ENCODE results near the gene MAD1L1. TPM values are rescaled to one million over a fixed set of nuclear protein-coding genes. Genes with fewer than 3 reads are reported as not detected.

MAD1L1 gene
- total RNA-seq, 1 experiment from 2014 or later = 38.5 TPM

GRCh38 chr7:2273866-2274265, 41.1 kb upstream of the MAD1L1 start:
- DNase-seq (ENCODE audit: low read depth, low spot score) = no peak
- ChIA-PET POLR2A (no interaction called here), RAD21 (ENCODE audit: low non-redundant PET in 1 of 2, low total read pairs in 2 of 2, uncharacterized antibody in 2 of 2, unreplicated experiment in 2 of 2) (no interaction called here), CTCF (no interaction called here)
- Histone ChIP-seq H3K27ac (ENCODE audit: low read depth, low read length) (no peak overlapping the region), H3K27me3 (ENCODE audit: insufficient read depth, low read length) (no peaks in the 10 kb centered on the region), H2AFZ (ENCODE audit: low read depth, low read length, poor library complexity, severe bottlenecking) (no peak overlapping the region), H3K4me3 (replicated peaks in 1 of 2; ENCODE audit: low read depth in 1 of 2, low read length in 2 of 2) (no peak overlapping the region), H3K36me3 (ENCODE audit: control insufficient read depth in 1 of 2, insufficient read depth in 2 of 2, low read length in 2 of 2) (no peaks in the 10 kb centered on the region), H3K9me3 (ENCODE audit: control insufficient read depth in 1 of 2, insufficient read depth in 1 of 2, low read depth in 1 of 2, low read length in 2 of 2) (no peaks in the 10 kb centered on the region), H3K9me2 (ENCODE audit: insufficient read depth) (no peaks in the 10 kb centered on the region), H4K20me1 (ENCODE audit: insufficient read depth) (no peaks in the 10 kb centered on the region), H3K79me2 (ENCODE audit: insufficient read depth, low read length) (no peaks in the 10 kb centered on the region), H3K4me2 (ENCODE audit: low read length) (no peak overlapping the region), H3K9ac (ENCODE audit: low read length) (no peak overlapping the region), H3K4me1 (ENCODE audit: control insufficient read depth in 1 of 2, insufficient read depth in 2 of 2, low read length in 2 of 2) (no peaks in the 10 kb centered on the region)
- no peak for ATAC-seq
- intact Hi-C loops (cut with micrococcal nuclease) = no loop called here
- BruUV-seq (replicated peaks) = no TSS peak
- TF ChIP-seq ZBTB33 (IDR thresholded peaks at IDR 0.05; ENCODE audit: extremely low read depth, insufficient replicate concordance, low read length) (no peak), MAX (IDR thresholded peaks at IDR 0.05) (no peak), POLR2A (IDR thresholded peaks at IDR 0.05; ENCODE audit: borderline replicate concordance, extremely low read depth, insufficient read depth, insufficient read length) (no peak), TCF7L2 (IDR thresholded peaks at IDR 0.05; ENCODE audit: borderline replicate concordance, extremely low read depth, insufficient read depth, insufficient read length) (no peak), FOSL1 (IDR thresholded peaks at IDR 0.05; ENCODE audit: low read depth) (no peak), CBX3 (IDR thresholded peaks at IDR 0.05; ENCODE audit: low read depth) (no peak), EZH2 (IDR thresholded peaks at IDR 0.05) (no peak)

DNA sequence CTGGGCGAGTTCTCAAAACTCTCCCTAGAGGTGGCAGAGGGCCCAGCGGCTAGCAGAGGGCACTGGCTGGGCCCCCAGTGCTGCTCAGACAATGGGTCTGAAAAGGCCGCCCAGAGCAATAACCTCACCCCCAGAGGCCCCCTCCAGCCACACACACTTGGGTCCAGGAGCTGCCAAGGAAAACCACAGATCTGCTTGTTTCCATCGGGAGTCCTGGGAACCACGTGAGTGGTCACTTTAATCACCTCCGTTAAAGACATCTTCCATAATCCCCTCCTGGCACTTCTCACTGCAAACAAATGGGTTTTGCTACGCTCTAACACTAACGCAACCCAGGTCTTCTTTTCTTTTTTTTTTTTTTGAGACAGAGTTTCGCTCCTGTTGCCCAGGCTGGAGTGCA, 39.3 kb upstream of the MAD1L1 start:
- Histone ChIP-seq H3K79me2 (ENCODE audit: insufficient read depth, low read length) (no peaks in the 10 kb centered on the region), H3K4me1 (ENCODE audit: control insufficient read depth in 1 of 2, insufficient read depth in 2 of 2, low read length in 2 of 2) (peaks cover 0 to under 1% of the 10 kb centered on the region in 2 experiments; a peak in 2 of 4 replicates), H3K9me2 (ENCODE audit: insufficient read depth) (no peaks in the 10 kb centered on the region), H3K27ac (ENCODE audit: low read depth, low read length) (no peak overlapping the region), H2AFZ (ENCODE audit: low read depth, low read length, poor library complexity, severe bottlenecking) (no peak overlapping the region), H3K36me3 (ENCODE audit: control insufficient read depth in 1 of 2, insufficient read depth in 2 of 2, low read length in 2 of 2) (no peaks in the 10 kb centered on the region), H3K27me3 (ENCODE audit: insufficient read depth, low read length) (no peaks in the 10 kb centered on the region), H3K9ac (ENCODE audit: low read length) (no peak overlapping the region), H4K20me1 (ENCODE audit: insufficient read depth) (no peaks in the 10 kb centered on the region), H3K4me2 (ENCODE audit: low read length) (no peak overlapping the region), H3K4me3 (replicated peaks in 1 of 2; ENCODE audit: low read depth in 1 of 2, low read length in 2 of 2) (no peak overlapping the region), H3K9me3 (ENCODE audit: control insufficient read depth in 1 of 2, insufficient read depth in 1 of 2, low read depth in 1 of 2, low read length in 2 of 2) (no peaks in the 10 kb centered on the region)
- ChIA-PET POLR2A (no interaction called here), RAD21 (ENCODE audit: low non-redundant PET in 1 of 2, low total read pairs in 2 of 2, uncharacterized antibody in 2 of 2, unreplicated experiment in 2 of 2) (no interaction called here), CTCF (no interaction called here)
- DNase-seq (ENCODE audit: low read depth, low spot score) = no peak
- ATAC-seq = no peak
- TF ChIP-seq REST (IDR thresholded peaks at IDR 0.05; ENCODE audit: low read depth) (no peak), POLR2AphosphoS5 (IDR thresholded peaks at IDR 0.05; ENCODE audit: low read depth, low read length) (no peak), CBX3 (IDR thresholded peaks at IDR 0.05; ENCODE audit: low read depth) (no peak)
- no TSS peak for BruUV-seq (replicated peaks)
- intact Hi-C loops (cut with micrococcal nuclease) = no loop called here
